Neural progenitor cell (in vitro differentiated cells): Measurements from ENCODE around the gene ITGB5.

Experiments used
- EZH2phosphoT487 ChIP-seq: fragments of 200-600 bp; sonication (generic); IDR thresholded peaks from 2 replicates; pipeline ENCODE4 v1.6.1; 2017; ENCODE audit warnings: antibody characterized with exemption
- TF ChIP-seq, protein P1 (sequence below): fragments of 200-600 bp; sonication (generic); IDR thresholded peaks from 2 replicates; pipeline ENCODE4 v1.5.1; 2017; ENCODE audit warnings: antibody characterized with exemption, mild to moderate bottlenecking

GRCh38 chr3:124766113-124767095, 120.8 kb downstream of the ITGB5 start:
- TF ChIP-seq, protein P1, sequence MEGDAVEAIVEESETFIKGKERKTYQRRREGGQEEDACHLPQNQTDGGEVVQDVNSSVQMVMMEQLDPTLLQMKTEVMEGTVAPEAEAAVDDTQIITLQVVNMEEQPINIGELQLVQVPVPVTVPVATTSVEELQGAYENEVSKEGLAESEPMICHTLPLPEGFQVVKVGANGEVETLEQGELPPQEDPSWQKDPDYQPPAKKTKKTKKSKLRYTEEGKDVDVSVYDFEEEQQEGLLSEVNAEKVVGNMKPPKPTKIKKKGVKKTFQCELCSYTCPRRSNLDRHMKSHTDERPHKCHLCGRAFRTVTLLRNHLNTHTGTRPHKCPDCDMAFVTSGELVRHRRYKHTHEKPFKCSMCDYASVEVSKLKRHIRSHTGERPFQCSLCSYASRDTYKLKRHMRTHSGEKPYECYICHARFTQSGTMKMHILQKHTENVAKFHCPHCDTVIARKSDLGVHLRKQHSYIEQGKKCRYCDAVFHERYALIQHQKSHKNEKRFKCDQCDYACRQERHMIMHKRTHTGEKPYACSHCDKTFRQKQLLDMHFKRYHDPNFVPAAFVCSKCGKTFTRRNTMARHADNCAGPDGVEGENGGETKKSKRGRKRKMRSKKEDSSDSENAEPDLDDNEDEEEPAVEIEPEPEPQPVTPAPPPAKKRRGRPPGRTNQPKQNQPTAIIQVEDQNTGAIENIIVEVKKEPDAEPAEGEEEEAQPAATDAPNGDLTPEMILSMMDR = no peak
- no peak for TF ChIP-seq EZH2phosphoT487
